HG02763 (cell line): ENCODE results near the gene PARP16.

Experiments used
- ATAC-seq: cut with Tn5 transposase; IDR thresholded peaks from one replicate; pipeline ENCODE4 v1.9.1; 2021; ENCODE audit warnings: mild to moderate bottlenecking, moderate library complexity; ENCODE audit not compliant: unreplicated experiment

PARP16 gene, protein sequence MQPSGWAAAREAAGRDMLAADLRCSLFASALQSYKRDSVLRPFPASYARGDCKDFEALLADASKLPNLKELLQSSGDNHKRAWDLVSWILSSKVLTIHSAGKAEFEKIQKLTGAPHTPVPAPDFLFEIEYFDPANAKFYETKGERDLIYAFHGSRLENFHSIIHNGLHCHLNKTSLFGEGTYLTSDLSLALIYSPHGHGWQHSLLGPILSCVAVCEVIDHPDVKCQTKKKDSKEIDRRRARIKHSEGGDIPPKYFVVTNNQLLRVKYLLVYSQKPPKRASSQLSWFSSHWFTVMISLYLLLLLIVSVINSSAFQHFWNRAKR

GRCh38 chr15:65286704-65287519 is at the start of gene PARP16:
PARP16 (minus strand) TSS chr15:65286883; CDS start chr15:65286426, 457 bp downstream.
- ATAC-seq = peak; percentile 94

DNA sequence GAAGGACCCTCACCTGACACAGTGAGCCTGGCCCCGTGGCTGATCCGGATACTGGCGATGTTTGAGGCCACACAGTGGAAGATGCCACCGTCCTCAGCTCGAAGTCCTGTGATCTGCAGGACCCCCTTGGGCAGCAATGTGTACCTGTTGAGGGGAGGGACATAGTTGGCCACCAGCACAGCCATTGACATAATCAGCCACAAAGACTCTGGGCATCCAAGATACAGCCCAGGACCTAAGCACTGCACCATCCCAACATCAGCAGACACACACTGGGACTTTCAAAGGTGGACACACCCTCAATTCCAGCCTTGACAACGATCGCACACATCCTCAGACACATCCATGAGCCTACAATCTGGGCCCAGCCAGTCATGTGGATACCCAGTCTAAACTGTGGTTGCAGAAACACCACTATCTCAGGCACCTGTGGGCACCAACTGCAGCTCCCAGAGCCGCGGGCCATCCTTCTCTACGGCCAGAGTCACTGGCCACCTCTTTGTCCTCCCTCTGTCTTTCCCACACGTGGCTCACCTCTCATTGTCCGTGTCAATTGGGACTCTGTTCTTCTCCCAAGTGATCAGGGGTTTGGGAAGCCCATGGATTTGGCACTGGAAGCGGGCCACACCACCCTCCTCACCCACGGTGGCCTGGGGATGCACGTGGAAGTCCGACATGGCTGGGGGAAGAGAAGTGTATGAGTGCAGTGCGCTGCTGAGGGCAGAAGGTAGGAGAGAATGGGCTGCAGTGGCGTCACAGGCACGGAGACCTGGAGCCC is 48.8 kb upstream of the PARP16 start:
- no peak for ATAC-seq

DNA sequence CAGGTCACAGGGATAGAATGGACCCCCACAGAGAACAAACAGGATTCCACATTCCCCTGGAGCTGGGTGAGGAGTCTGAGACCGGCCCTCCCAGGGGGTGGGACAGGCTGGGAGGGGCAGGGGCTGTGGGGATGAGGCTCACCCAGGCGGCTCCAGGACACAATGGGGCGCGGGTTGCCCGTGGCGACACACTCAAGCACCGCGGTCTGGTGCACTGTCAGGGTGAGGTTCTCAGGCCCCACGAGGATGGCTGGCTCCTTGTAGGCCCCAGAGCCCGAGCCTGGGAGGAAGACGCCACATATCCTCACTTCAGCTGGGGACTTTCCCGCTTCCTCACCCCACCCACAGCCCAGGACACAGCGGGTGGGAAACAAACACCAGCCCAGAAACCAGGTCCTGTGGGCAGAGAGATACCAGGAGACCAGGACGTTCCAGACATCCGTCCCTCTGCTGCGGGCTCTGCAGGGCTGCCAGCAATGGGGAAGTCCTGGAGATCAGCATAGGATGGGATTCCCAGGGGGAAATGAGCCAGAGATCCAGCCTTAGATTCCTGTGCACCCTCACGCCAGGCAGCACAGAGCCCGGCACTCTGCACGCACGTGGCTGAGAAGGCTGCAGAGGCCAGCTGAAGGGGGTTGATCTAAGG is 48.0 kb upstream of the PARP16 start:
- no peak for ATAC-seq

DNA sequence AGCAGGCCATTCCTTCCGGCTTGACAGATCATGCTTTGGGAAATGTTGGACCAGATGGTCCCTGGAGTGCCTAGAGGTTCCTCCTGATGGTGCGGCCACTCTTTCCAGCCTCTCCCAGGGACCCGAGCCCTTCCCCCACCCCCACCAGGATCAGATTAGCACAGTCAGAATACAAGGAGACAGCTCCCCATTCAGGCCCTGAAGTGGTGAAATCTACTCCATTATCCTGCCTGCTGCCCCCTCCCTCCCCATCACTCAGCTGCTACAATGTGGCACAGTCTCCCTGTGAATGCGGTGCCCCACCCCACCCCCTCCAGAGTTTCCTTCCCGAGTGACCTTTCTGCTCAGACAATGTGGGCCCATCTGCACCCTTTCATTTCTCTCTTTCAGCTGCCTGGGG is 47.2 kb upstream of the PARP16 start:
- ATAC-seq = no peak

DNA sequence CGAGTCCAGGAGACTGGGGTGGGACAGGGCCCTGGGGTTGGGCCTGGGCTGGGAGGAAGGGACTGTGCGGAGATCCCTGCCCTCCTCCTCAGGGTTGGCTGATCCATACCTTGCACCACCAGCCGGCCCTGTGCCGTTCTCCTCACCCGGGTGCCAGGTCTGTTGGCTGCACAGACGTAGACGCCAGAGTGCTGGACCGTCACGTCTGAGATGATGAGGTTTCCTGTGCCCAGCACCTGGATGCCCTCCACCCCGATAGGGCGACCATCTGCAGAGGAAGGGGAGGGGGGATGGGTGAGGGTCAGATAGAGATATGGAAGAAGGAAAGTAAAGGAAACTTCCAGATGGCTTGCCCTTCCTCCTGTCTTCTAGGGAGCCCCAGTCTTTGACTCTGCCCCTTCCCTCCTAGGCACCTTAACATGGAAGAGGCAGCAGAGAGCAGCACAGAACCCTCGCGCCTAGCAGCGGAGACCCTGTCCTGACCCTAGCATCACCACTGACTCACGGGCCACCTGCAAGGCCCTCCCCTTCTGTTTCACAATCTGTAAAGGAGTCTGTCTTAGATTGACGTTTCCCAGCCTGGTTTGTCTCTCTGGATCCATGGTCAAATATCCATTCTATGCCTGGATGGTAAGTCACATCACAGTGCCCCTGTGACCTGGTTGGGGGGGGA is 46.6 kb upstream of the PARP16 start:
- no peak for ATAC-seq

GRCh38 chr15:65332391-65333147 is 45.9 kb upstream of the PARP16 start:
- ATAC-seq = no peak

- ATAC-seq = no peak
Observed at GRCh38 chr15:65331811-65332210, 45.1 kb upstream of the PARP16 start.

DNA sequence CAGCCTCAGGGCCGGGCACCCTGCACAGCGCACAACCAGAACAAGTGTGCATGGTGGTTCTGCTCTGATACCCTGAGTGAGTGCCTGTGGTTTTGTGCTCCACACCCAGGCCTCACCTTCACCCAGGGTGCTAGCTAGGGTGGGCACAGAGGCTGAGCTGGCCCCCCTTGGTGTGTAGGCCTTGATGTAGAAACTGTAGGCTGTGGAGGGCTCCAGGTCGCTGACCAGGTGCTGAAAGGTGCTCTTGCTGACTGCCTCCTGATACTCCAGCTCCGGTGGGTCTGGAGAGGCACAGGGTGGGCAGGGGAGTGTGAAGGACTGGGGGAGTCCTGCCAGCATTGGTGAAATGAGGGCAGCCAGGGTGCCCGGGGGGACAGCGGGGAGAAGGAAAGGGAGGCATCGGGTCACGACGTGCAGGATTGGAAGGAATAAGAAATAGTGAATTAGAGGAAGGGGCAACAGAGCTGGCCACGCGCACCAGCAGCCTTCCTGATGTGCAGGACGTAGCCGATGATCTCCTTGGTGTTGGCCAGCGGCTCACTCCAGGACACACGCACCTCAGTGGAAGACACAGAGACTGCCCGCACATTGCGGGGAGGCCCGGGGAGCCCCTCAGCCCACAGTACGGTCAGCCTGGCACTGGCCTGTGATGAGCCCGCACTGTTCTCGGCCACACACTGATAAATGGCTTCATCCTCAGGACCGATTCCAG is 44.4 kb upstream of the PARP16 start:
- ATAC-seq = no peak

- ATAC-seq = no peak
Observed at GRCh38 chr15:65329984-65330735, 43.5 kb upstream of the PARP16 start.

GRCh38 chr15:65329288-65329983 is 42.8 kb upstream of the PARP16 start:
- ATAC-seq = no peak

DNA sequence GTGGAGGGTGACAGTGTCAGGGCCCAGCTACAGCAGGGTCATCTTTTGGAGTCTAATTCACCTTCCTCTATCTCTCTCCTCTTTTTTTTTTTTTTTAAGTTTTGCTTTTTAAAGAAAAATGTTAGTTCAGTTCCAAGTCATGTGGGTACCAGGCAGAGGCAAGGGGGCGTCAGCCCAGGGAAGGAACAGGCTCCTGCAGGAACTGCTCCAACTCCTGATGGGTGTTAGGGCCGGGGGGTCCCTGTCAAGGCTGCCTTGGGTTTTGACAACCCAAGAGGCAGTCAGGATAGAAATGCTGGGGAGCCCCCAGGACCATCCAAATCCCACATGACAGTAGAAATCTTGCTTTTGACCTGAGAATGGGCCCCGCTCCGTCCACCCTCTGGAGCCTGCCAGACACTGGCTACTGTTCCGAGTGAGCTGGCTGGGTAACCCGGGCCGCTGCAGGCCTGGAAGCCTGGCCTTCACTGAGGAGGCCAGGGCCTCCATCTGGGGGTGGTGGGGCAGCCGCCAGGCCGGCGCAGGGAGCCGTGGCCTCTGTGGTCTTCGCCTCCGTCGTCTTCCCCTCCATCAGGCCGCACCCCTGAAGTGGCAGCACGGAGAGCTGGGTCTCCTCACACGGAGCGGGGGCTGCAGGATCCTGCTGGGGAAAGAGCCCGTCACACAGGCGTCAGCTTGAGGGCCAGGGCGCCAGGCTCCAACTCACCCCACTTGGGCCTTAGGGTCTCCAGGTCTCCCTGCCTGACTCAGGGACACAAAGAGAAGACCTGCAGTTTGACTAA is 42.0 kb upstream of the PARP16 start:
- ATAC-seq = no peak

GRCh38 chr15:65327651-65328393 is 41.1 kb upstream of the PARP16 start:
- no peak for ATAC-seq

DNA sequence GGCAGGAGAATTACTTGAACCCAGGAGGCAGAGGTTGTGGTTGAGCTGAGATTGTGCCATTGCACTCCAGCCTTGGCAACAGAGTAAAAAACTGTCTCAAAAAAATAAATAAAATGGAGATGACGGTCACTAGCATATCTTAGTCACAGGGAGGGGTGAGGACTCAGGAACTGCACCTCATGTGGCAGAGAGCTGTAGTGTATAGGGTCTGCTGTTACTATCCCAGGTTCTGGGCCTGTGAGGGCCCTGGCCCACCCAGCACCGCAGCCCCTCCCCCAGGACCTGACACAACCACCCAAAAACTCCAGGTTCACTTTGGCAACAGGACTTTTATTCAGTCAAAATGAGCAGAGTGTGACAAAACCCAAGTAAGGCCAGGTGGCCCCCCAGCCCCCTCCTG is 40.1 kb upstream of the PARP16 start:
- ATAC-seq = no peak

- no peak for ATAC-seq
Observed at GRCh38 chr15:65326117-65326526, 39.4 kb upstream of the PARP16 start.

- no peak for ATAC-seq
Observed at GRCh38 chr15:65323071-65323511, 36.4 kb upstream of the PARP16 start.

- no peak for ATAC-seq
Observed at GRCh38 chr15:65318870-65319356, 32.2 kb upstream of the PARP16 start.
